ENCODE data around the gene PKNOX1.
A peak's percentile ranks its signal among the peaks of the same experiment; 100 is the strongest.
"Not testable (repeated sequence)": the region's sequence is repeated elsewhere in the genome, so short reads cannot be mapped to it uniquely, and the experiment has no call there.

The PKNOX1 gene

GRCh38 chr21:43020771-43021170 lies 46.4 kb downstream of the PKNOX1 start:
- no peak for DNase-seq (ENCODE audit: low read depth)

DNA sequence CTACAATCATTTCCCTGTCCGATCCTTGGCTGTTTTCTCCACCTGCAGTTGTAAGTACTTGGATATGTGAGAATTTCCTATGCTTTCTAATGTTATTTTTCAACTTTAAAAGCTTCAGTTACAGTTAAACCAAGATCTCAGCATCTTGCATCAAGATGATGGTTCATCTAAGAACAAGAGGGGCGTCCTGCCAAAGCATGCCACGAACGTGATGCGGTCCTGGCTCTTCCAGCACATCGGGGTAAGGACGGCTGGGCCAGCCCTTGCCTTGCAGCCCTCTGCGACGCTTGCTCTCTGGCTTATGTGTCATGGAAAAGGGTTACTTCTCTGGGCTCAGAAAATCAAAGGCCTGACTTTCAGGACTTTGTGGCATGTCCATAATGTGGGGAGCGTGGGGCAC lies 46.8 kb downstream of the PKNOX1 start:
- DNase-seq (ENCODE audit: low read depth): no peak

GRCh38 chr21:43021756-43022600 lies 47.6 kb downstream of the PKNOX1 start:
- no peak for DNase-seq (ENCODE audit: low read depth)

DNA sequence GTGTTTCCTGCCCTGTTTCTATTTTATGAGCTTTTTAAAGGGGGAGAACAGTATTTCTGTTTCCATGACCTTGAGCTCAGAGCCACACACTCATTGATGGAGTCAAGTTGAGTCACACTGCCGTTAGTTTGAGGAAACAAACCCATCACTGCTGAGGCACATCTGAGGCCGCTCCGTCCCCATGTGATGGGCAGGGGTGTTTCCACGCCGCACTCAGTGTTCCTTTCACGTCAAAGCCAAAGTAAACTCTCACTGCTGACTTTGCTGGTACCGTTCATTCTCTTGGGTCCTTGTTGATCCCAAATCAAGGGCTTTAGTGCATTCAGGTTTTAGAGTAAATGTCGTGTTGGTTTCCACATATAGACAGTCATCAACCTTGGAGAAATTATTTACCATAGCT lies 48.8 kb downstream of the PKNOX1 start:
- DNase-seq (ENCODE audit: low read depth): no peak

GRCh38 chr21:43024439-43025136 lies 50.2 kb downstream of the PKNOX1 start:
- no peak for DNase-seq (ENCODE audit: low read depth)

GRCh38 chr21:43025636-43026180 lies 51.3 kb downstream of the PKNOX1 start:
- peak; percentile 36 for DNase-seq (ENCODE audit: low read depth)

- no peak for DNase-seq (ENCODE audit: low read depth)
Measured at GRCh38 chr21:43027846-43028731, 53.7 kb downstream of the PKNOX1 start.

DNA sequence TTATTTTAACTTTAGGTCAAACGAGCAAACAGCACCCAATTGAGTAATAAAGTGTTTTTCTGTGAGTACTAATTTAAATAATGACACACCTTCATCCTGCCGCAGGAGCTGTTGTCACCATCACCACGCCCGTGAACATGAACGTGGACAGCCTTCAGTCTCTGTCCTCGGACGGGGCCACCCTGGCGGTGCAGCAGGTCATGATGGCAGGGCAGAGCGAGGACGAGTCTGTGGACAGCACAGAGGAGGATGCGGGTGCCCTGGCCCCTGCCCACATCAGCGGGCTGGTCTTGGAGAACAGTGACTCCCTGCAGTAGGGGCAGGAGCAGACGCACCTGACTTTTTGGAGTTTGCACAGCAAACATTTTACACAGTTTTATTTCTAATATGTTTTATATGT lies 55.4 kb downstream of the PKNOX1 start:
- DNase-seq (ENCODE audit: low read depth): no peak

DNA sequence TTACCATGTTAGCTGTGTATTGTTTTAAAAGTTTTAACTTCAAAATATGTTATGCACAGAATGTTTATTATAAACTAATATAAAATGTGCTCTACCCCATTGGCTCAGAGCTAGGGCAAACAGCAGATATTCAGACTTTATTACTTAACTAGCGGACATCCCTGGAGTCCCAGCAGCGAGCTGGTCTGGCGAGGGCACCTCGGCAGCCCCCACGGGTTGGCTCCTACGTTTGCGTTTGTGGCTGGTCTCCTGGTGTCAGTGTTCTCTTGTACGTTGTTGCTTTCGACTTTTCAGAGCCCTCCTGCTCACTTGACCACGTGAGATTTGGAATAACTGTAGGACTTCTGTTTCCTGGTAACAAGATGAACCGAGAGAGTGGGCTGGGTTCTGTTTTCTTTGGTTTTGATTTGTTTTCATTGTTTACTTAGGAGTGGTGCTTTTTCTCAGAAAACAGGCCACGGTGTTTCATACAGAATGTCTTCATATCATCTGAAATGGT lies 56.8 kb downstream of the PKNOX1 start:
- no peak for DNase-seq (ENCODE audit: low read depth)

GRCh38 chr21:43034101-43034500 lies 59.7 kb downstream of the PKNOX1 start:
- DNase-seq (ENCODE audit: low read depth): peak; percentile 72

GRCh38 chr21:43034826-43035225 lies 60.5 kb downstream of the PKNOX1 start:
- DNase-seq (ENCODE audit: low read depth): no peak

DNA sequence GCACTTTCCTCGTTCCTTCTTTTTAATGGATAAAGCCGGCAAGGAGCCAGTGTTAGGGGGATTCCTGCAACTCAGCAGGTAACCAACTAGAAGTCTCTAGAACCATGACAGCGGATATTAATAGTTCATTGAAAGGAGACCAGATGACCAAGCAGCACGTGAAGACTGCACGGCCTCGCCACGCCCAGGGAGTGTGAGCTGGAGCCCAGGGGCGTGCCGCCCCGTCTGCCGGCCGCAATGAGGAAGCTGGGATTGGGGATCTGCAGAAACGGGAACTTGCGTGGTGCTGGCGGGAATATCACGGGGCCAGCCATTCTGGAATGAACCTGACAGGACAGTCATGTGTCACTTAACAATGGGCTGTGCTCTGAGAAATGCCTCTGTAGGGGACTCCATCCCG lies 62.5 kb downstream of the PKNOX1 start:
- not testable (repeated sequence) for DNase-seq (ENCODE audit: low read depth)

DNA sequence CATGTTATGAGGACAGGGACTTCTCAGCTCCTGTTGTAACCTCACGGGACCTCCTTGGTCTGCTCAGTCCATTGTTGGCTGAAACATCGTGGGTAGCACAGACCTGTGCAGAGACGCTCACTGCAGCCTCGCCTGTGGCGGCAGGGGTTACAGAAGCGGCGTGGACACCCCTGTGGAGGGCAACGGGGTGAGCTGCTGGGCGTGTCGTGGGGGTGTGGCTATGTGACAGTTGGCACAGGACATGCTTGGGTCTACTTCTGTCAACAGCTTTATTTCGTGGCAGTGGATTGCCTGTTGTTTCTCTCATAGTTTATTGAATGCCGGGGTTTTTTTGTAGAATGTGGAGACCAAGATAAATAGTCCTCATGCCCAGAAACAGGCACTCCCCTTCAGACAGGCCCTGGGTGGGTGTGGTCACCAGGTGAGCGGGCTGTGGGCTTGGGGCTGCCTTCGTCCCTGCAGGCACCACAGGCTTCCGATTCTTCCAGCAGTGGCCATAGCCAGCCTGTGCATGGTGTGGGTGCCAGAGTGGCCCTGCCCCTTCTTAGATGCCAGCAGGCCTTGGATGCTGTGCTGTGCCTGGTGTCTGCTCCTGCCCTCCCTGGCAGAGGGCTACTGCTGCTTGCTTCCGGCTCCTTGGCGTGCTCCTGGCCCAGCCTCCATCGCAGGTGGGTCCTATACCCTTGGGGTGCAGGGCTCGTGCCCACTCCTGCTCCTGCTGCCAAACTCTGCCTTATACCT lies 63.7 kb downstream of the PKNOX1 start:
- DNase-seq (ENCODE audit: low read depth): not testable (repeated sequence)

DNA sequence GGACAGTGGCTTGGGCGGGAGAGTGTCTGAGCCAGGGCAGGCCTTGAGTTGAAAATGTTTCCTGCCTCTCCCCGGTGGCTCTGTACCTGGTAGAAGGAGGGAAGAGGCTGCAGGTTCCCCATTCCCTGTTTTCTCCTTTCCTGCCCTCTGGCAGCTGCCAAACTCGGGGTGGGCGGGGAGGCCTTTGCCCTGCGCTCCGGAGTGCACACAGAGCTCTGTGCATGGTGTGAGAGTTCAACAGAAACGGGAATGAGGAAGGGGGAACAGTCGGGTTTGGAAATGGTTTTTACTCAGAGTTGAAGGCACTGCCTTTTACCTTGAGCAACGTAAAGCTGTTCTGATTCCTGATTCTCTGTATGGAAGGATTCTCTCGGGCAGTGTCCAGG lies 64.3 kb downstream of the PKNOX1 start:
- DNase-seq (ENCODE audit: low read depth): not testable (repeated sequence)

DNA sequence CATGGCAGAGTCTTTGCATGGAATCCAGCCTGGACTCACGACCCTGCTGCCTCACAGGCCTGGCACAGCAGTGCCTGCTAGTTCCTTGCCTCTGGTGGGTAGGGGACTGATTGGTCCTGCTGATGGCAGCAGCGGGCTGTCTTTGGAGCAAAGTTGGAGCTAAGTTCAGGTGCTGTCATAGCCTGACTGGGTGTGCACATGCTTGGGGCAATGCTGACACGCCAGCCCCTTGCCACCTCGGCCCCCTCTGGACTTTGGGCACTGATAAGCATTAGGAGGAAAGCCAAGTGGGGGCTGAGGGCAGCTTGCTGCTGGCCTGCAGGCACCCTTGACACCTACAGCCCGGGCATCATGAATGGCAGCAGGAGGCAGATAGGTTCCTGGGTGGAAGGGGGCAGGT lies 67.8 kb downstream of the PKNOX1 start:
- not testable (repeated sequence) for DNase-seq (ENCODE audit: low read depth)

DNA sequence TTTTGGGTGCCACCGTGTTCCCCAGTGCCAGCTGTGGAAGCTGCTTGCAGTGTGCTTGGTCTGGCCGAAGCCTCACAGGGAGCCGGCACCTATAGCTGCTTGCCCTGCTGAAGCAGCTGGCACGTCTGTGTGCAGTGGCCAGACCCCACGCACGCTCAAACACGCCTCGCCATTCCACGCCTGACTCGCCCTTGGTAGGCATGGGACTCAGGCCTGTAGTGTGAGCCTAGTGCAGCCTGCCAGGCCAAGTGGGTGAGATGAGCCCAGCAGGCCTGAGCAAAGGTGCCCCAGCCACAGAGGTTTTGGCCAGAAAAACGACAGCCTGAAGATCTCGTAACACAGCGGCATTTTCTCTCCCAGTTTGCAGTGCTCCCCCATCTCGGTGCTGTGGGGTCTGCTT lies 68.9 kb downstream of the PKNOX1 start:
- not testable (repeated sequence) for DNase-seq (ENCODE audit: low read depth)

GRCh38 chr21:43044547-43044946 lies 70.2 kb downstream of the PKNOX1 start:
- DNase-seq (ENCODE audit: low read depth): not testable (repeated sequence)

DNA sequence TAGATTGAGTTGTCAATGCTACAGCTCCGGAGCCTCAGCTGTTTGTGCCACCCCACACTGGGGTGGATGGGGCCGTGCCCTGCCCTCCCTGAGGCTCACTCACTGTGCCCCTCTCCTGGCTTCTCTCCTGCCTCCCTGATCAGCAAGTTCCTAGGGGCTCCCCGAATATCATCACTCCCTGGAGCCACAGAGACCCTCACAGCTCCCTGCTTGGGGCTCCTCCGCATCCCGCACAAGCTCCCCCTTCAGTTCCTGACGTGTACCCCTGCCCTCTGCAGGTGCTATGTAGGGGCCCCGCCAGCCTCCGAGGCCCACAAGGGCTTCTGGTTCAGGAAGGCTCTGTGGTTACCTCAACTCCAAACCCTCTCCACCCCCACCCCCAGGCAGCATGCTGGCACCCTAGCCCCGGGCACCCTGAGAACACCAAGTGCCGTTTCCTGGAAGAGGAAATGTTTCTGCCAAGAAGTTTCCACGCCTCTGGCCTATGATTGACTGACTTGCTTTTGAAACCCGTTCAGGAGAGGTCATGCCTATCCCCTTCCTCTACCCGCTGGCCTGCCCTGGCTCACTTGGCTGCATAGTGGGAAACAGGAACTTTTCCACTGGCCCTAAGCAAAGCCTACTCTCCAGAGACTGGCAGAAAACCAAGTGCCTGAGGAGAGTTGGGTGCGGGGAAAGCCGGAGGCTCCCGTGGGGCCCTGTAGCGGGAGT lies 71.0 kb downstream of the PKNOX1 start:
- not testable (repeated sequence) for DNase-seq (ENCODE audit: low read depth)

GRCh38 chr21:43045876-43046821 lies 71.8 kb downstream of the PKNOX1 start:
- not testable (repeated sequence) for DNase-seq (ENCODE audit: low read depth)

Data from ELR (cell line).